PFSK-1 (cell line): ENCODE data around the gene SYNGR4.

Experiments used
- FOXP2 ChIP-seq: optimal IDR thresholded peaks from 2 replicates; pipeline ENCODE3; 2011; ENCODE audit warnings: borderline replicate concordance, control low read depth, inconsistent platforms; ENCODE audit not compliant: insufficient read depth; ENCODE audit errors: extremely low read length, extremely low read depth
- POLR2AphosphoS5 ChIP-seq: IDR thresholded peaks from 2 replicates; pipeline ENCODE4 v1.6.1; 2012; ENCODE audit warnings: low read depth, mild to moderate bottlenecking, control low read depth, low read length, moderate library complexity
- REST ChIP-seq, 2 experiments: IDR thresholded peaks; 2 replicates each; pipeline versions ENCODE4 v1.6.1 to v1.8.0; 2011 to 2012; ENCODE audit warnings: low read depth in 2 of 2, low read length in 2 of 2, control low read depth in 1 of 2, inconsistent platforms in 1 of 2, mild to moderate bottlenecking in 1 of 2, moderate library complexity in 1 of 2; ENCODE audit not compliant: insufficient read depth in 1 of 2
- SIN3A ChIP-seq: IDR thresholded peaks from 2 replicates; pipeline ENCODE4 v1.6.1; 2012; ENCODE audit warnings: mild to moderate bottlenecking, low read length, moderate library complexity, borderline replicate concordance; ENCODE audit not compliant: insufficient read depth
- TAF1 ChIP-seq: IDR thresholded peaks from 2 replicates; pipeline ENCODE4 v1.6.1; 2012; ENCODE audit warnings: low read length, control low read depth, borderline replicate concordance; ENCODE audit not compliant: insufficient read depth

Gene SYNGR4

DNA sequence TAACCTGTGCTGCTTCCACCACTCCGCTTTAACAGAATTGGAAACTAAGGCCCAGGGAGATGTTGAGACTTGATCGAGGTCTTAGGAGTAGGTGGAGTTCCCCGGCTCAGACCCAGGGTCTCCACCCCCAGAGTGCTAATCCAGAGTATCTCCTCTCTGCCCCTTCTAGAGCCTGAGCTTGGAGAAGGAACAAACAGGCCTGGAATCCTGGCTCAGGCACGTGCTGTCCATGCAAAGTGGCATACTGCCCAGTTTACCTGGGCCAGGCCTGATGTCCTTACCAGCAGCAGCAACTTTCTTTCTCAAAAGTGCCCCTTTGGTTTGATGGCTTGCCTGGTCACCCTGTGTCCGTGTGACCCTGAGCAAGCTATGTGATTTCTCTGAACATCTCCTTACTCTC lies 3.7 kb downstream of the SYNGR4 start:
- no peak for TF ChIP-seq SIN3A
- no peak for TF ChIP-seq FOXP2
- TF ChIP-seq REST (IDR thresholded peaks at IDR 0.05; ENCODE audit: insufficient read depth in 1 of 2, low read depth in 2 of 2, low read length in 2 of 2), result no peak
- TF ChIP-seq POLR2AphosphoS5, result no peak
- no peak for TF ChIP-seq TAF1

GRCh38 chr19:48368936-48369335 lies 4.8 kb downstream of the SYNGR4 start:
- no peak for TF ChIP-seq POLR2AphosphoS5
- no peak for TF ChIP-seq REST (IDR thresholded peaks at IDR 0.05; ENCODE audit: insufficient read depth in 1 of 2, low read depth in 2 of 2, low read length in 2 of 2)

DNA sequence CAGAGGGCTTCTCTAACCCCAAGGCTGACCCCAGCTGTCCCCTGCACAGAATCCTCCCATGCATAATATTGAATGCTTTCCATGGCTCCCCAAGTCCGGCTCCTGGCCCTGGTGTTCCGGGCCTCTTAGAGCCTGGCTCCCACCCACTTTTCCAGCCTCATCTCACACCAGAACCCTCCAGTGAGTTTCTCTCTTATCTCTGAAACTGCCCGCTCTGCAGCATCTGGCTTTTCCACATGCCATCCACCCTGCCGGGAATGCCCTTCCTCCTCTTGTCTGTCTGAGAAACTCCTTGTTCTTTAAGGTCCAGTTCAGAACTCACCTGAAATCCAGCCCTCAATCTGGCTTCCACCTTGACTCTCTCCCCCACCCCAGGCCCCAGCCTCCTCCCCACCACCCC lies 6.8 kb downstream of the SYNGR4 start:
- TF ChIP-seq FOXP2, result no peak
- no peak for TF ChIP-seq TAF1
- no peak for TF ChIP-seq REST (IDR thresholded peaks at IDR 0.05; ENCODE audit: insufficient read depth in 1 of 2, low read depth in 2 of 2, low read length in 2 of 2)
- TF ChIP-seq POLR2AphosphoS5, result no peak
- TF ChIP-seq SIN3A, result no peak

GRCh38 chr19:48371367-48371766 lies 7.2 kb downstream of the SYNGR4 start:
- no peak for TF ChIP-seq SIN3A

DNA sequence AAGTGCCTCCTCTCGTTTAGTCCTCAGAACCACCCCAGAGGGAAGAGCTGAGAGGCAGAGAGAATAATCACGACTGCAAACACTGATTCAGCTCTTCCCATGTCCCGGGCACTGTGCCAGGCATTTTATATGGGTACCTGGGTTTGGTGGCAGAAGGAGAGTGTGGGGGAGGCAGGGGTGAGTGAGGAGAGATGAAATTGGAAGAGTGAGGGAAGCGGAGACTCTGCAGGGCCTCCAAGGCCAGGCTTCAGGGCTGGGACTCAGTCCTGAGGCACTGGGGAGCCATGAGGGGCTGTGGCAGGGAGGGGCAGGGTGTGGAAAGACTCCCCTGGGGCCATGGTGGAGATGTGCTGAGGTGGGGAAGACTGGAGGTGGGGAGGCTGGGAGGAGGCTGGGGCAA lies 8.7 kb downstream of the SYNGR4 start:
- no peak for TF ChIP-seq SIN3A
- no peak for TF ChIP-seq TAF1
- TF ChIP-seq FOXP2, result no peak
- TF ChIP-seq POLR2AphosphoS5, result no peak

DNA sequence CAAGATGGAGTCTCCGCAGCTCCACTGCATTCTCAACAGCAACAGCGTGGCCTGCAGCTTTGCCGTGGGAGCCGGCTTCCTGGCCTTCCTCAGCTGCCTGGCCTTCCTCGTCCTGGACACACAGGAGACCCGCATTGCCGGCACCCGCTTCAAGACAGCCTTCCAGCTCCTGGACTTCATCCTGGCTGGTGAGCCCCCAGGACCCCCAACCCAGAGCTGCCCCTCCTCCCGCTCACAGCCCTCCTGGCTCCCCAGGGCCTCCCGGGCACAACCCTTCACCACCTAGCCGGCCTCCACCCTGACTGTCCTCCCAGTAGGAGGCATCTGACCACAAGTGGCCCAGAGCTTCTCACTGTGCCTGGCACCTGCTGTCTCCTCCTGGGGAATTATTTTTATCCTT lies 9.4 kb downstream of the SYNGR4 start:
- TF ChIP-seq REST (IDR thresholded peaks at IDR 0.05; ENCODE audit: insufficient read depth in 1 of 2, low read depth in 2 of 2, low read length in 2 of 2) (no peak), FOXP2 (no peak), SIN3A (no peak), POLR2AphosphoS5 (no peak), TAF1 (no peak)
